Loucy (cell line): ENCODE measurements around the gene ZNF573.
"Not testable (repeated sequence)": the region's sequence is repeated elsewhere in the genome, so short reads cannot be mapped to it uniquely, and the experiment has no call there.

Experiments used
- EZH2phosphoT487 ChIP-seq: fragments of 200-600 bp; IDR thresholded peaks from 2 replicates; pipeline ENCODE4 v1.6.1; 2018; ENCODE audit warnings: antibody characterized with exemption, mild to moderate bottlenecking, moderate library complexity, borderline replicate concordance
- TF ChIP-seq, protein P1 (sequence below): fragments of 200-600 bp; sonication (generic); conservative IDR thresholded peaks from 2 replicates; pipeline ENCODE4 v1.5.1; 2014; ENCODE audit warnings: mild to moderate bottlenecking, antibody characterized with exemption, low read length

DNA sequence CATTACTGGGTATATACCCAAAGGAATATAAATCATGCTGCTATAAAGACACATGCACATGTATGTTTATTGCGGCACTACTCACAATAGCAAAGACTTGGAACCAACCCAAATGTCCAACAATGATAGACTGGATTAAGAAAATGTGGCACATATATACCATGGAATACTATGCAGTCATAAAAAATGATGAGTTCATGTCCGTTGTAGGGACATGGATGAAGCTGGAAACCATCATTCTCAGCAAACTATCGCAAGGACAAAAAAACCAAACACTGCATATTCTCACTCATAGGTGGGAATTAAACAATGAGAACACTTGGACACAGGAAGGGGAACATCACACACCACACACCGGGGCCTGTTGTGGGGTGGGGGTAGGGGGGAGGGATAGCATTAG, 21.7 kb downstream of the ZNF573 start:
- TF ChIP-seq, protein P1, sequence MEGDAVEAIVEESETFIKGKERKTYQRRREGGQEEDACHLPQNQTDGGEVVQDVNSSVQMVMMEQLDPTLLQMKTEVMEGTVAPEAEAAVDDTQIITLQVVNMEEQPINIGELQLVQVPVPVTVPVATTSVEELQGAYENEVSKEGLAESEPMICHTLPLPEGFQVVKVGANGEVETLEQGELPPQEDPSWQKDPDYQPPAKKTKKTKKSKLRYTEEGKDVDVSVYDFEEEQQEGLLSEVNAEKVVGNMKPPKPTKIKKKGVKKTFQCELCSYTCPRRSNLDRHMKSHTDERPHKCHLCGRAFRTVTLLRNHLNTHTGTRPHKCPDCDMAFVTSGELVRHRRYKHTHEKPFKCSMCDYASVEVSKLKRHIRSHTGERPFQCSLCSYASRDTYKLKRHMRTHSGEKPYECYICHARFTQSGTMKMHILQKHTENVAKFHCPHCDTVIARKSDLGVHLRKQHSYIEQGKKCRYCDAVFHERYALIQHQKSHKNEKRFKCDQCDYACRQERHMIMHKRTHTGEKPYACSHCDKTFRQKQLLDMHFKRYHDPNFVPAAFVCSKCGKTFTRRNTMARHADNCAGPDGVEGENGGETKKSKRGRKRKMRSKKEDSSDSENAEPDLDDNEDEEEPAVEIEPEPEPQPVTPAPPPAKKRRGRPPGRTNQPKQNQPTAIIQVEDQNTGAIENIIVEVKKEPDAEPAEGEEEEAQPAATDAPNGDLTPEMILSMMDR: not testable (repeated sequence)
- TF ChIP-seq EZH2phosphoT487: not testable (repeated sequence)
